H9 (cell line): Measurements from ENCODE around the gene METTL16. TPM values are rescaled to one million over a fixed set of nuclear protein-coding genes. Genes with fewer than 3 reads are reported as not detected.

ENCODE experiments used
- DNase-seq: peaks from one replicate; pipeline ENCODE4 v3.0.0-alpha.2; 2017
- H2AFZ ChIP-seq: one replicate; pipeline ENCODE4 v1.6.1; 2013; ENCODE audit warnings: mild to moderate bottlenecking, low read length, control low read depth, moderate library complexity
- H2AK5ac ChIP-seq: 2 replicates; pipeline ENCODE4 v1.6.1; 2013; ENCODE audit warnings: low read length, control low read depth, mixed read lengths; ENCODE audit not compliant: insufficient read length
- H2BK120ac ChIP-seq: one replicate; pipeline ENCODE4 v1.6.1; 2013; ENCODE audit warnings: low read depth, mild to moderate bottlenecking, low read length, control low read depth, inconsistent platforms; ENCODE audit not compliant: poor library complexity, severe bottlenecking
- H2BK12ac ChIP-seq: 2 replicates; pipeline ENCODE4 v1.6.1; 2013; ENCODE audit warnings: low read length, control low read depth, mixed read lengths, low read depth; ENCODE audit not compliant: insufficient read length
- H2BK15ac ChIP-seq: 2 replicates; pipeline ENCODE4 v1.6.1; 2013; ENCODE audit warnings: low read depth, low read length, control low read depth
- H2BK20ac ChIP-seq: one replicate; pipeline ENCODE4 v1.6.1; 2013; ENCODE audit warnings: low read depth, mild to moderate bottlenecking, low read length, control low read depth, inconsistent platforms; ENCODE audit not compliant: poor library complexity, severe bottlenecking
- H2BK5ac ChIP-seq: 2 replicates; pipeline ENCODE4 v1.6.1; 2013; ENCODE audit warnings: low read length, control low read depth, mixed read lengths; ENCODE audit not compliant: insufficient read length
- H3K14ac ChIP-seq: 2 replicates; pipeline ENCODE4 v1.6.1; 2013; ENCODE audit warnings: low read length, control low read depth; ENCODE audit not compliant: insufficient read depth
- H3K18ac ChIP-seq: 2 replicates; pipeline ENCODE4 v1.6.1; 2013; ENCODE audit warnings: low read depth, mild to moderate bottlenecking, mixed read lengths, low read length, control low read depth; ENCODE audit not compliant: insufficient read length
- H3K23ac ChIP-seq: 2 replicates; pipeline ENCODE4 v1.6.1; 2013; ENCODE audit warnings: low read length, control low read depth, mixed read lengths, low read depth; ENCODE audit not compliant: insufficient read length
- H3K23me2 ChIP-seq: 2 replicates; pipeline ENCODE4 v1.6.1; 2013; ENCODE audit warnings: low read depth, mild to moderate bottlenecking, mixed read lengths, low read length, control low read depth; ENCODE audit not compliant: insufficient read length, poor library complexity, severe bottlenecking
- H3K27ac ChIP-seq: 2 replicates; pipeline ENCODE4 v1.5.1; 2013; ENCODE audit warnings: low read length, control low read depth, mixed read lengths, low read depth; ENCODE audit not compliant: insufficient read length
- H3K27me3 ChIP-seq: 2 replicates; pipeline ENCODE4 v1.6.1; 2013; ENCODE audit warnings: low read length, control low read depth, inconsistent platforms; ENCODE audit not compliant: insufficient read depth
- H3K4ac ChIP-seq: 2 replicates; pipeline ENCODE4 v1.6.1; 2013; ENCODE audit warnings: low read depth, mild to moderate bottlenecking, control low read depth, inconsistent platforms, low read length, moderate library complexity
- H3K4me1 ChIP-seq: 2 replicates; pipeline ENCODE4 v1.6.1; 2013; ENCODE audit warnings: low read length, control low read depth, inconsistent platforms; ENCODE audit not compliant: insufficient read depth
- H3K4me2 ChIP-seq: 2 replicates; pipeline ENCODE4 v1.6.1; 2013; ENCODE audit warnings: low read length, control low read depth, mixed read lengths; ENCODE audit not compliant: insufficient read length, insufficient read depth
- H3K56ac ChIP-seq: 2 replicates; pipeline ENCODE4 v1.6.1; 2013; ENCODE audit warnings: low read depth, mild to moderate bottlenecking, mixed read lengths, low read length, control low read depth; ENCODE audit not compliant: insufficient read length
- H3K79me1 ChIP-seq: 2 replicates; pipeline ENCODE4 v1.6.1; 2013; ENCODE audit warnings: low read depth, mild to moderate bottlenecking, moderate library complexity, low read length, control low read depth, inconsistent platforms; ENCODE audit not compliant: insufficient read depth, poor library complexity, severe bottlenecking
- H3K79me2 ChIP-seq: 2 replicates; pipeline ENCODE4 v1.6.1; 2013; ENCODE audit warnings: low read length, control low read depth, inconsistent platforms; ENCODE audit not compliant: insufficient read depth
- H3K9ac ChIP-seq: 2 replicates; pipeline ENCODE4 v1.6.1; 2013; ENCODE audit warnings: low read length, control low read depth, mixed read lengths; ENCODE audit not compliant: insufficient read length; ENCODE audit errors: extremely low read depth
- H3K9me3 ChIP-seq: one replicate; pipeline ENCODE4 v1.6.1; 2013; ENCODE audit warnings: low read depth, low read length, inconsistent platforms; ENCODE audit not compliant: control insufficient read depth
- H3T11ph ChIP-seq: one replicate; pipeline ENCODE4 v1.6.1; 2013; ENCODE audit warnings: mild to moderate bottlenecking, low read length, control low read depth, inconsistent platforms
- H4K20me1 ChIP-seq: one replicate; pipeline ENCODE4 v1.6.1; 2013; ENCODE audit not compliant: control insufficient read depth, insufficient read length, insufficient read depth
- H4K5ac ChIP-seq: 2 replicates; pipeline ENCODE4 v1.6.1; 2013; ENCODE audit warnings: low read depth, mild to moderate bottlenecking, mixed read lengths, low read length, control low read depth; ENCODE audit not compliant: insufficient read length
- H4K8ac ChIP-seq: replicated peaks from 2 replicates; pipeline ENCODE4 v1.6.1; 2013; ENCODE audit warnings: low read length, control low read depth, mixed read lengths, low read depth; ENCODE audit not compliant: insufficient read length
- H4K91ac ChIP-seq: 2 replicates; pipeline ENCODE4 v1.6.1; 2013; ENCODE audit warnings: low read depth, mild to moderate bottlenecking, moderate library complexity, mixed read lengths, low read length, control low read depth; ENCODE audit not compliant: insufficient read length
- H3K27ac Mint-ChIP-seq, 3 experiments: 2 replicates in 2 of 3; 3 replicates in 1 of 3; pipeline ENCODE4 v1.8.0; 2020 to 2021; ENCODE audit warnings: mixed read lengths in 3 of 3, mild to moderate bottlenecking in 1 of 3, moderate library complexity in 1 of 3
- H3K27me3 Mint-ChIP-seq: 2 replicates; pipeline ENCODE4 v1.8.0; 2021; ENCODE audit warnings: low read depth, mild to moderate bottlenecking, moderate library complexity, mixed read lengths
- H3K36me3 Mint-ChIP-seq, 3 experiments: 2 replicates in 2 of 3; 3 replicates in 1 of 3; pipeline ENCODE4 v1.8.0; 2020 to 2021; ENCODE audit warnings: low read depth in 3 of 3, mixed read lengths in 3 of 3; ENCODE audit not compliant: insufficient read depth in 1 of 3
- H3K4me1 Mint-ChIP-seq, 2 experiments: 2 replicates each; pipeline ENCODE4 v1.8.0; 2020; ENCODE audit warnings: mixed read lengths in 2 of 2
- H3K4me3 Mint-ChIP-seq, 2 experiments: 2 replicates in 1 of 2; 3 replicates in 1 of 2; pipeline ENCODE4 v1.8.0; 2020 to 2021; ENCODE audit warnings: mild to moderate bottlenecking in 2 of 2, mixed read lengths in 2 of 2, moderate library complexity in 1 of 2
- H3K9me3 Mint-ChIP-seq, 2 experiments: 2 replicates in 1 of 2; 3 replicates in 1 of 2; pipeline ENCODE4 v1.8.0; 2020; ENCODE audit warnings: mild to moderate bottlenecking in 2 of 2, mixed read lengths in 2 of 2, moderate library complexity in 1 of 2
- WGBS: extraction: QIAGEN DNeasy Blood & Tissue Kit; methylation state at CpG from one replicate; pipeline ENCODE4 v1.1.7; 2013; ENCODE audit warnings: missing lambda C conversion rate, low lambda C conversion rate, mixed read lengths; ENCODE audit not compliant: insufficient read length; ENCODE audit errors: extremely low coverage; 5-methylcytosine and 5-hydroxymethylcytosine counted together
- total RNA-seq: library from RNA; stranded (reverse); gene quantifications from 2 replicates; pipeline ENCODE4 v1.2.1, GENCODE V29; 2021
- TF ChIP-seq, protein P1 (sequence below): fragments of 200-600 bp; sonication (generic); conservative IDR thresholded peaks from 3 replicates; pipeline ENCODE4 v1.8.0; 2021; ENCODE audit warnings: antibody characterized with exemption, mild to moderate bottlenecking

Gene METTL16
- total RNA-seq, 1 experiment from 2014 or later: 55.4 TPM

DNA sequence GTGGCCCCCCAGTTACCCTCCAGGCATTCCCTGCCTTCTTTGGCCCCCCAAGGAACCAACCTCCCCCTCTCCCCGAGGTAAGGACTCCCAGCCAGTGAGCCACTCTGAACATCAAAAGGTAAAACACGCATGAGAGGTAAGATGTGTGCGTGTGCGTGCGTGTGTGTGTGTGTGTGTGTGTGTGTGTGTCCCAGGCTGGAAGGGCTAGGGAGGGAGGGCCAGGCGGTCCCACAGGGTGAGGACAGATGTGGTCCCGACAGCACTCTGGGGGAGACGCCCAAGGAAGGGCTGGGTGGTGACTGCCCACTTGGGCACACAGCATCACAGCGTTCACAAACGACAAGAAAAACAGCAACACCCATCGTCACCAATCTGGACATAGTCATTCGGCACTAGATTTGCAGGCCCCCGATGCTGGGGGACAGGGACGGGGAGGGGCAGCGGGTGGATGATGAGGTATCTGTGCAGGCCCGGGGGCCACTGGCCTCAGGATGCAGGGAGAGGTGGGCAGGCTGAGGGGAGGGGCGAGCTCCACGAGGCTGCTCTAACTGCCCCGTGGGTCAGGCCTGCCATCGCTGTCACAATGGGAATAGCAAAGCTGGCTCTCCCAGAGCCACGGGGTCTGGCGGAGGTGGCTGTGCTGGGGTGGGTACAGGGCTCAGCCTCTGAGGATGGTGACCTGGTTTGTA lies 127.1 kb downstream of the METTL16 start:
- Histone ChIP-seq H2BK5ac (no peak overlapping the region), H3K4ac (no peak overlapping the region), H3K18ac (no peak overlapping the region), H3K9ac (no peak overlapping the region), H3K4me1 (no peaks in the 10 kb centered on the region; the same call in 1 of the 2 replicates), H3K14ac (no peak overlapping the region), H3K9me3 (no peaks in the 10 kb centered on the region), H3K27ac (no peak overlapping the region), H4K5ac (no peak overlapping the region), H3K79me1 (no peaks in the 10 kb centered on the region), H3K4me2 (no peak overlapping the region), H3K27me3 (no peaks in the 10 kb centered on the region), H3K79me2 (no peaks in the 10 kb centered on the region), H3T11ph (no peak overlapping the region), H2BK12ac (no peak overlapping the region), H2BK120ac (no peak overlapping the region), H4K8ac (no peak overlapping the region), H2AFZ (no peak overlapping the region), H3K23ac (no peak overlapping the region), H2BK20ac (no peak overlapping the region), H4K91ac (no peak overlapping the region), H3K23me2 (no peaks in the 10 kb centered on the region), H4K20me1 (no peaks in the 10 kb centered on the region), H3K56ac (no peak overlapping the region), H2BK15ac (no peak overlapping the region), H2AK5ac (no peak overlapping the region)
- Mint-ChIP-seq H3K27me3 (no peaks in the 10 kb centered on the region), H3K9me3 (no peaks in the 10 kb centered on the region), H3K27ac (no peak overlapping the region; a peak in 1 of 7 replicates), H3K36me3 (peaks cover 2 to 23% (median 22%) of the 10 kb centered on the region in 3 experiments; a peak in 6 of 7 replicates), H3K4me1 (peaks cover 19 to 30% of the 10 kb centered on the region in 2 experiments), H3K4me3 (no peak overlapping the region)
- TF ChIP-seq, protein P1, sequence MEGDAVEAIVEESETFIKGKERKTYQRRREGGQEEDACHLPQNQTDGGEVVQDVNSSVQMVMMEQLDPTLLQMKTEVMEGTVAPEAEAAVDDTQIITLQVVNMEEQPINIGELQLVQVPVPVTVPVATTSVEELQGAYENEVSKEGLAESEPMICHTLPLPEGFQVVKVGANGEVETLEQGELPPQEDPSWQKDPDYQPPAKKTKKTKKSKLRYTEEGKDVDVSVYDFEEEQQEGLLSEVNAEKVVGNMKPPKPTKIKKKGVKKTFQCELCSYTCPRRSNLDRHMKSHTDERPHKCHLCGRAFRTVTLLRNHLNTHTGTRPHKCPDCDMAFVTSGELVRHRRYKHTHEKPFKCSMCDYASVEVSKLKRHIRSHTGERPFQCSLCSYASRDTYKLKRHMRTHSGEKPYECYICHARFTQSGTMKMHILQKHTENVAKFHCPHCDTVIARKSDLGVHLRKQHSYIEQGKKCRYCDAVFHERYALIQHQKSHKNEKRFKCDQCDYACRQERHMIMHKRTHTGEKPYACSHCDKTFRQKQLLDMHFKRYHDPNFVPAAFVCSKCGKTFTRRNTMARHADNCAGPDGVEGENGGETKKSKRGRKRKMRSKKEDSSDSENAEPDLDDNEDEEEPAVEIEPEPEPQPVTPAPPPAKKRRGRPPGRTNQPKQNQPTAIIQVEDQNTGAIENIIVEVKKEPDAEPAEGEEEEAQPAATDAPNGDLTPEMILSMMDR: no peak
- no peak for DNase-seq
- no CpG with 5 or more reads among the region's 22 CpGs for WGBS
